LHCN-M2 (cell line): ENCODE data around the gene ACAT2. TPM values are rescaled to one million over a fixed set of nuclear protein-coding genes. Genes with fewer than 3 reads are reported as not detected.
"Not testable (repeated sequence)": the region's sequence is repeated elsewhere in the genome, so short reads cannot be mapped to it uniquely, and the experiment has no call there.

Experiments used
- DNase-seq: peaks from one replicate; pipeline ENCODE4 v3.0.0-alpha.2; 2012; ENCODE audit warnings: low read depth
- total RNA-seq: library from RNA; depleted of rRNA; stranded (reverse); fragments of >200 nt; gene quantifications from 2 replicates; pipeline ENCODE4 v1.2.3, GENCODE V29; 2014

ACAT2 gene
- total RNA-seq, 1 experiment from 2014 or later = 27.4 TPM

DNA sequence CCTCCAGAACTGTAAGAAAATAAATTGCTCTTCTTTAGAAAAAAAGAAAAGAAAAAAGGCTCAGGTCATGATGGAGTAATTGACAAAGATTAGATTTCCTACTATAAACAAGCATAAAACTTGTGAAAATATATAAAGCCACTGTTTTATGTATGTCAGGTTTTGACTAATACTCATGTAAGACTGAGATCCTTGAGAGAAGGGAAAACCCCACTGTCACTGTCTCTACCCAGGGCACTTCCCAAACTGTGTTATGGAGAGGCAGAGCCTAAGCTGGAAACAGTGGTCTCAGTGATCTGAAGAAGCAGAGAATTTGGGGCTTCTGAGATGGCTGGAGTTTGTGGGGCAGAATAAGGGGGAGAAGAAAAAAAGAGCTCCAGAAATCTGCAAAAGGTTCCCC, 7.6 kb downstream of the ACAT2 start:
- no peak for DNase-seq

GRCh38 chr6:159772196-159772595, 10.4 kb downstream of the ACAT2 start:
- no peak for DNase-seq

- no peak for DNase-seq
These were observed 15.5 kb downstream of the ACAT2 start for GRCh38 chr6:159777240-159777904.

- no peak for DNase-seq
These were observed 16.3 kb downstream of the ACAT2 start for GRCh38 chr6:159778131-159778530.

GRCh38 chr6:159778542-159779103, 16.8 kb downstream of the ACAT2 start:
- no peak for DNase-seq

GRCh38 chr6:159788276-159788675, 26.4 kb downstream of the ACAT2 start:
- DNase-seq = no peak

- peak; percentile 35 for DNase-seq
These were observed 27.0 kb downstream of the ACAT2 start for GRCh38 chr6:159788753-159789376.

GRCh38 chr6:159789377-159790148, 27.7 kb downstream of the ACAT2 start, which contains the start of gene TCP1:
TCP1 (minus strand) TSS chr6:159789602; CDS start chr6:159789468, 134 bp downstream.
- DNase-seq = peak; percentile 99

- DNase-seq = peak; percentile 98
These were observed 28.5 kb downstream of the ACAT2 start, which contains the start of gene MRPL18 for GRCh38 chr6:159790149-159790955. MRPL18 (plus strand) TSS chr6:159790467; CDS start chr6:159790588, 121 bp downstream.

- DNase-seq = no peak
These were observed 29.2 kb downstream of the ACAT2 start for GRCh38 chr6:159790956-159791598.

DNA sequence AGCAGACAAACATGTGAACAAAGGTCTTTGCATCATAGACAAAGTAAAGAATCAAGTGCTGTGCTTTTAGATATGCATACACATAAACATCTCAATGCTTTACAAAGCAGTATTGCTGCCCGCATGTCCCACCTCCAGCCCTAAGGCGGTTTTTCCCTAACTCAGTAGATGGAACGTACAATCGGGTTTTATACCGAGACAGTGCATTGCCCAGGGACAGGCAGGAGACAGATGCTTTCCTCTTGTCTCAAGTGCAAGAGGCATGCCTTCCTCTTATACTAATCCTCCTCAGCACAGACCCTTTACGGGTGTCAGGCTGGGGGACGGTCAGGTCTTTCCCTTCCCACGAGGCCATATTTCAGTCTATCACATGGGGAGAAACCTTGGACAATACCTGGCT, 33.1 kb downstream of the ACAT2 start:
- DNase-seq = not testable (repeated sequence)

- no peak for DNase-seq
These were observed 35.7 kb downstream of the ACAT2 start for GRCh38 chr6:159797554-159797953.

- DNase-seq = no peak
These were observed 38.5 kb downstream of the ACAT2 start, which contains the start of gene PNLDC1 for GRCh38 chr6:159800141-159800865. PNLDC1 (plus strand) TSS chr6:159800276; CDS start chr6:159800308, 32 bp downstream.

GRCh38 chr6:159801935-159802334, 40.1 kb downstream of the ACAT2 start:
- no peak for DNase-seq

GRCh38 chr6:159804504-159804903, 42.7 kb downstream of the ACAT2 start:
- DNase-seq = no peak

DNA sequence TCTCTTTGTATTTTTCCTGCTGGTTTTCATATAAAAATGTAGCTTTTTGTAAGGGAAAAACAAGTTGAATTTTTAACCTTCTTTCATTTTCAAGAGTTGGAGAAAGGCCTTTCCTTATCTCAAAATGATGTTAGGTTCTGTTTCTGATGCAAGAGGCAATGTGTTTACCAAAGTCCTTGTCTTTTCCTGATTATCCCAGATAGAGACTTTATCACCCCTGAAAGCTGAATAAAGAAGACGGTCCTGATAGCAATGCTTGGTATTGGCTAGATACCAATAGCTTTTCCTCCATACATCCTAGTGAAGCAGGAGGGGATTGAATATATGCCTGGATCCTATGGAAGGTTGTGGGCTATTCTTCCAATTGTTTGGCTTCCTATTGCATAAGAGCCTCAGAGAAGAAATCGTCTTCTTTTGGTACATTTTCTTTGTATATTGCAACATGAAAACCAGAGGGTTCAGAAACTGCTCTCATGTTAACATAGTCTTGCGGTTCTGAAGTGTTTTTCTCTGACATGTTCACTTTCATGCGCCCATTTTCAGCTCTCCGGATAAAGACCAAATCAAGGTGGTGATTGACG, 43.7 kb downstream of the ACAT2 start:
- no peak for DNase-seq

DNA sequence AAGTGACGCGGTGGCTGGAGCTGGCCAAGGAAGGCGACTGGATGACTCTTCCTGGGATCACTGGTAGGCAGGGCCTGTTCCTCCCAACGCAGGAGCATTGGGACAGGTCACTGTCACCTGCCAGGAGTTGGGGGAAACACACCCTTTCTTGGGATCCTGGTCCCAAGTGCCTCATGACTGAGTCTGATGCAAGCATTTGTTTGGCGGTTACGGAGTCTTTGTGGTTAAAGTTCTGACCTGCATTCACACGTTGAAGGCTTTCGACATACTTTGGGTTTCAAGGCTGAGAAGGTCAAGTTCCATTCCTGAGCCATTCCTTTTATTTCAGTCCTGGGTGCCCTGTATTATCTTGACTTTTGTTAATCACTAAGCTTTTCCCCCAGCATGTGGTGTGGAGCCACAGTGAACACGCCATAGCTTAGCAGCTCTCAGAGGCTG, 44.2 kb downstream of the ACAT2 start:
- DNase-seq = peak; percentile 6

DNA sequence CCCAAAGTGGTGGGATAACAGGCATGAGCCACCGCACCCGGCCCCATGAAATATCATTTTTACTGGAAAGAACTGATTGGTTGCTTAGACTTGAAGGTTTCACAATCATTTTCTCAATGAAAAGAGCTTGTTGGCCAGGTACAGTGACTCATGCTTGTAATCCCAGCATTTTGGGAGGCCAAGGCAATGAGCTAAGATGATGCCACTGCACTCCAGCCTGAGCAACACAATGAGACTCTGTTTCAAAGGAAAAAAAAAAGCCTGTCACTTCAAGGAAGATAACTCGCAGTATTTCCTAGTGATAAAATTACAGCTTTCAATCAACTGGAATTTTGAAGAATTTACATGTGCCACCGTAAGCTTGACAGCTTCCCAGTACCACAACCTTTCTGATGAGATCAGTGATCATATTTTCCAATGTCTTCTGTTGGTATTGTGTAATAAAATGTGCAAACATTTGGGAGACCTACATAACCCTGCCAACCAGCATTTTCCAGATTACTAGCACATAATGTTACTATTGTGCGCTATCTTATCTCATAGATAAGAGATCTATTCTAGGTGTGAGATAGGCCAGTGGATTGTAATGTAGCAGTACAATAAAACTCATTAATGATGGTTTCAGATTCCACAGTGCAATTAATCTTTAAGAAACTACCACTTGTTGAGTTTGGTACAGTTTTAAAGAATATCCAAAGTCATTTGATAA, 45.5 kb downstream of the ACAT2 start:
- no peak for DNase-seq

GRCh38 chr6:159808647-159809046, 46.8 kb downstream of the ACAT2 start:
- no peak for DNase-seq
